ENCODE measurements around the gene VGF. TPM values are rescaled to one million over a fixed set of nuclear protein-coding genes. Genes with fewer than 3 reads are reported as not detected.

The VGF gene
- total RNA-seq (10 to 100 TPM in 2 of 9 donors, 1 to 10 TPM in 3, under 1 TPM in 1, not detected in 3; 0.97 to 14.3 (median 3.3) TPM), polyA plus RNA-seq (10 to 100 TPM in 1 of 3 donors, 1 to 10 TPM in 2; 1.9 to 12.8 (median 4.6) TPM)
- long read RNA-seq, donor 1, transcript VGF-201 (2 exons, 2,575 nt): major isoform, 6 of 6 reads
- long read RNA-seq, donor 1, partial matches to known transcripts: 0 of 6 reads
- long read RNA-seq, donor 1, other reads (novel, unspliced or antisense): 0 of 6 reads
- long read RNA-seq, donor 2: 0 reads
- long read RNA-seq, donor 3, partial matches to known transcripts: 0 of 3 reads
- long read RNA-seq, donor 3, other reads (novel, unspliced or antisense): 0 of 3 reads
- long read RNA-seq, donor 4: 0 reads
- long read RNA-seq, donor 5, partial matches to known transcripts: 0 of 1 reads
- long read RNA-seq, donor 5, other reads (novel, unspliced or antisense): 0 of 1 reads
- long read RNA-seq, donor 6: 0 reads
- long read RNA-seq, donor 7: 0 reads
- long read RNA-seq, donor 8, partial matches to known transcripts: 0 of 1 reads
- long read RNA-seq, donor 8, other reads (novel, unspliced or antisense): 0 of 1 reads
- long read RNA-seq, donor 9, partial matches to known transcripts: 0 of 2 reads
- long read RNA-seq, donor 9, other reads (novel, unspliced or antisense): 0 of 2 reads
- long read RNA-seq, donor 10: 0 reads

GRCh38 chr7:101165075-101165957 lies at the start of gene VGF:
Gene VGF (minus strand): TSS chr7:101165569. CDS start chr7:101164843, 726 bp downstream.
- Histone ChIP-seq H3K9me3 (replicated peaks in 1 of 3) (no peaks in the 10 kb centered on the region), H3K4me3 (peak within 1 kb of the TSS in 1 of 4 donors; percentile 8), H3K4me1 (replicated peaks in 1 of 2) (peaks cover 12 to 34% of the 10 kb centered on the region in 2 donors), H3K27me3 (peaks cover 34% of the 10 kb centered on the region), H3K36me3 (replicated peaks in 1 of 2) (no peaks in the 10 kb centered on the region), H3K27ac (no peak within 1 kb of the TSS)
- intact Hi-C loops (cut with DNase I): loop anchor here in 1 of 2 donors (10.0 kb wide), 1 partner anchor 271 kb away; the partner anchor contains the start of gene ACHE
- DNase-seq: peak; percentile 91 to 96 (median 92)
- TF ChIP-seq CTCF (IDR thresholded peaks at IDR 0.05): no peak
- TF ChIP-seq POLR2A (IDR thresholded peaks at IDR 0.05): peak in 1 of 2 donors; percentile 16
- WGBS, 4 donors: 1 to 6% (median 3%) methylated on average over 35 to 74 of the region's 74 CpGs

- intact Hi-C loops (cut with DNase I): loop anchor here in 1 of 2 donors (5.0 kb wide), 1 partner anchor 35 kb away; the partner anchor contains the start of gene FIS1
- Histone ChIP-seq H3K27ac (no peak overlapping the region), H3K27me3 (no peaks in the 10 kb centered on the region), H3K4me3 (no peak overlapping the region), H3K36me3 (replicated peaks in 1 of 2) (peaks cover 0 to 63% of the 10 kb centered on the region in 2 donors), H3K4me1 (replicated peaks in 1 of 2) (peaks cover 3 to 11% of the 10 kb centered on the region in 2 donors), H3K9me3 (replicated peaks in 1 of 3) (no peaks in the 10 kb centered on the region)
- TF ChIP-seq POLR2A (IDR thresholded peaks at IDR 0.05): no peak
- no peak for TF ChIP-seq CTCF (IDR thresholded peaks at IDR 0.05)
- WGBS, 4 donors: 93 to 96% (median 96%) methylated on average over 8 of the region's 8 CpGs
- no peak for DNase-seq
These were observed 46.6 kb upstream of the VGF start for GRCh38 chr7:101212014-101212413.

GRCh38 chr7:101211501-101211900 lies 46.1 kb upstream of the VGF start:
- Histone ChIP-seq H3K4me1 (replicated peaks in 1 of 2) (peaks cover 2 to 7% of the 10 kb centered on the region in 2 donors), H3K9me3 (replicated peaks in 1 of 3) (no peaks in the 10 kb centered on the region), H3K27ac (no peak overlapping the region), H3K27me3 (no peaks in the 10 kb centered on the region), H3K36me3 (replicated peaks in 1 of 2) (peaks cover 0 to 63% of the 10 kb centered on the region in 2 donors), H3K4me3 (no peak overlapping the region)
- intact Hi-C loops (cut with DNase I): loop anchor here in 1 of 2 donors (5.0 kb wide), 1 partner anchor 36 kb away; the partner anchor contains the start of gene FIS1
- 96% methylated on average over 9 to 24 of the region's 24 CpGs; no CpG with 5 or more reads in 1 of the 4 donors for WGBS, 4 donors
- no peak for TF ChIP-seq POLR2A (IDR thresholded peaks at IDR 0.05)
- TF ChIP-seq CTCF (IDR thresholded peaks at IDR 0.05): no peak
- DNase-seq: no peak
